HL-60 (cell line): Measurements from ENCODE around the gene SEH1L.

Source experiments
- CTCF ChIP-seq: IDR thresholded peaks from one replicate; pipeline ENCODE4 v1.5.1; 2011; ENCODE audit warnings: low read length, control low read depth, inconsistent platforms; ENCODE audit not compliant: insufficient read depth
- GABPA ChIP-seq: IDR thresholded peaks from 2 replicates; pipeline ENCODE4 v1.6.1; 2012; ENCODE audit warnings: low read depth
- POLR2AphosphoS5 ChIP-seq: IDR thresholded peaks from 2 replicates; pipeline ENCODE4 v1.6.1; 2012; ENCODE audit warnings: low read depth
- REST ChIP-seq: IDR thresholded peaks from 2 replicates; pipeline ENCODE4 v1.6.1; 2012; ENCODE audit warnings: low read depth; ENCODE audit not compliant: insufficient replicate concordance
- SPI1 ChIP-seq: IDR thresholded peaks from 2 replicates; pipeline ENCODE4 v1.6.1; 2012; ENCODE audit warnings: low read depth, mild to moderate bottlenecking, borderline replicate concordance

GRCh38 chr18:12930908-12931307, 16.9 kb upstream of the SEH1L start:
- no peak for TF ChIP-seq POLR2AphosphoS5
- no peak for TF ChIP-seq CTCF
- TF ChIP-seq REST: no peak
- no peak for TF ChIP-seq GABPA
- no peak for TF ChIP-seq SPI1
